KMS-11 (cell line): ENCODE measurements around the gene COL1A1.
A peak's percentile ranks its signal among the peaks of the same experiment; 100 is the strongest.

Source experiments
- H2AFZ ChIP-seq: fragments of 200-600 bp; sonication (generic); 2 replicates; pipeline ENCODE4 v1.6.1; 2016; ENCODE audit warnings: antibody characterized with exemption, mixed run types, low read depth
- H3K27ac ChIP-seq: fragments of 200-600 bp; sonication (generic); 2 replicates; pipeline ENCODE4 v1.6.1; 2016; ENCODE audit warnings: mild to moderate bottlenecking, mixed run types
- H3K27me3 ChIP-seq: fragments of 200-600 bp; sonication (generic); 2 replicates; pipeline ENCODE4 v1.6.1; 2017; ENCODE audit warnings: mild to moderate bottlenecking, low read depth, mixed run types, moderate library complexity; ENCODE audit not compliant: insufficient read depth
- H3K36me3 ChIP-seq: fragments of 200-600 bp; sonication (generic); 2 replicates; pipeline ENCODE4 v1.6.1; 2017; ENCODE audit warnings: mild to moderate bottlenecking, mixed run types; ENCODE audit not compliant: insufficient read depth
- H3K4me1 ChIP-seq: fragments of 200-600 bp; sonication (generic); 2 replicates; pipeline ENCODE4 v1.6.1; 2016; ENCODE audit warnings: mild to moderate bottlenecking, low read depth, mixed run types; ENCODE audit not compliant: poor library complexity, severe bottlenecking
- H3K4me2 ChIP-seq: fragments of 200-600 bp; sonication (generic); 2 replicates; pipeline ENCODE4 v1.7.0; 2016; ENCODE audit warnings: mild to moderate bottlenecking, mixed run types
- H3K4me3 ChIP-seq: fragments of 200-600 bp; sonication (generic); IDR thresholded peaks from 2 replicates; pipeline ENCODE4 v1.6.1; 2017; ENCODE audit warnings: low read depth, low read length, mixed read lengths; ENCODE audit not compliant: insufficient read depth
- H3K79me2 ChIP-seq: fragments of 200-600 bp; sonication (generic); 2 replicates; pipeline ENCODE4 v1.6.1; 2016; ENCODE audit warnings: low read depth, mixed run types; ENCODE audit not compliant: insufficient read depth
- H3K9ac ChIP-seq: fragments of 200-600 bp; sonication (generic); 2 replicates; pipeline ENCODE4 v1.6.1; 2016; ENCODE audit warnings: mild to moderate bottlenecking, mixed run types
- H4K20me1 ChIP-seq: fragments of 200-600 bp; sonication (generic); 2 replicates; pipeline ENCODE4 v1.6.1; 2016; ENCODE audit warnings: mild to moderate bottlenecking, mixed run types; ENCODE audit not compliant: insufficient read depth
- CTCF ChIP-seq: fragments of 200-600 bp; sonication (generic); conservative IDR thresholded peaks from 2 replicates; pipeline ENCODE4 v1.6.1; 2017; ENCODE audit warnings: low read depth, mild to moderate bottlenecking, antibody characterized with exemption, low read length, moderate library complexity, mixed read lengths

The COL1A1 gene

GRCh38 chr17:50152736-50153135, 48.7 kb downstream of the COL1A1 start:
- H3K79me2 ChIP-seq: peaks cover 27% of the 10 kb centered on the region
- H4K20me1 ChIP-seq: no peaks in the 10 kb centered on the region
- no peaks in the 10 kb centered on the region for H3K36me3 ChIP-seq
- peaks cover 56% of the 10 kb centered on the region for H3K4me1 ChIP-seq
- peak overlapping the region; percentile 100 for H3K4me2 ChIP-seq
- no peak overlapping the region for H2AFZ ChIP-seq
- H3K27me3 ChIP-seq: no peaks in the 10 kb centered on the region
- H3K4me3 ChIP-seq: no peak overlapping the region
- TF ChIP-seq CTCF: no peak
- H3K27ac ChIP-seq: peak overlapping the region; percentile 68
- H3K9ac ChIP-seq: no peak overlapping the region; the same call in 1 of the 2 replicates

GRCh38 chr17:50151937-50152547, 49.4 kb downstream of the COL1A1 start:
- no peak for TF ChIP-seq CTCF
- H3K36me3 ChIP-seq: no peaks in the 10 kb centered on the region
- H3K9ac ChIP-seq: peak overlapping the region; percentile 38; the same call in 1 of the 2 replicates
- peak overlapping the region; percentile 100 for H3K4me2 ChIP-seq
- peaks cover 34% of the 10 kb centered on the region for H3K79me2 ChIP-seq
- H3K4me1 ChIP-seq: peaks cover 63% of the 10 kb centered on the region
- H2AFZ ChIP-seq: peak overlapping the region; percentile 68; the same call in 1 of the 2 replicates
- H3K27me3 ChIP-seq: no peaks in the 10 kb centered on the region
- no peak overlapping the region for H3K4me3 ChIP-seq
- H4K20me1 ChIP-seq: no peaks in the 10 kb centered on the region
- H3K27ac ChIP-seq: peak overlapping the region; percentile 68

- Histone ChIP-seq H3K27me3 (no peaks in the 10 kb centered on the region), H4K20me1 (no peaks in the 10 kb centered on the region), H3K4me3 (no peak overlapping the region), H3K79me2 (peaks cover 41% of the 10 kb centered on the region), H3K9ac (peak overlapping the region; percentile 47), H2AFZ (peak overlapping the region; percentile 77), H3K27ac (peak overlapping the region; percentile 62), H3K4me1 (peaks cover 63% of the 10 kb centered on the region), H3K36me3 (no peaks in the 10 kb centered on the region), H3K4me2 (peak overlapping the region; percentile 100)
- TF ChIP-seq CTCF: no peak
These were observed 50.1 kb downstream of the COL1A1 start for GRCh38 chr17:50151041-50151936.

DNA sequence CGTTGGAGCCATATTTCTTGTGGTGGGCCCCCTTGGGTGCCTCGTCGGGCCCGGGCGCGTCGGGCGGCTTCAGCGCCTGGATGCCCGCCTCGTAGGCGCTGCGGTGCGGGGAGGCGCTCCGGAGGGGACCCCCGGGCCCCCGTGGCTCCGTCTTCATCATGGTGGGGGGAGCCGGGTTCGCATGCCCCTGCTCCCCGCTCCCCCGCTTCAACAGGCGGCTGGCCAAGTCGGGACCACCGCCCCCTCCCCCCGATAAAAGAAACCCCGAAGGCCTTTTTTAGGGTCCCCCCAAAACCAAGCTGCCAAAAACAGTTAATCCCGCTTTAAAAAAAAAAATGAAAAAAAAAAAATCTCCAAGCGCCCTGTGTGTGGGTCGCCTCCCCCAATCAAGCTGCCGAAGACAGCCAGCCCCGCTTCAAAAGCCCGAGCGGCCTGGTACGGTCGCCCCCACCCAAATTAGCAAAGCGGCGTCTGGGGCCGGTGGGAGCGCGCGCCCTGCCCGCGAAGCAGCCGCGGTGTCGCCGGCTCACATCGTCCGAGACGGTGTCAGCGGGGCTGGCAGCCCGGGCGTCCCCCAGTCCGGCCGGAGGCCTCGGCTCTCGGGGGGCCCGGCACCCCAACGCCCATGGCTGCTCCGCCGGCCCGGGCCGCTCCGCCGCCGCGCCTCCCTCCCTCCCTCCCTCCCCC, 50.9 kb downstream of the COL1A1 start, which contains the start of gene PPP1R9B:
Gene PPP1R9B, minus strand, starts transcription at position 324 of the 687 bp plus-strand sequence. Its CDS starts 164 bp downstream, at position 160.
- H3K4me2 ChIP-seq: peak within 1 kb of the TSS; percentile 100
- H3K9ac ChIP-seq: peak within 1 kb of the TSS; percentile 79
- peak within 1 kb of the TSS; percentile 77 for H2AFZ ChIP-seq
- TF ChIP-seq CTCF: no peak
- H3K27me3 ChIP-seq: no peaks in the 10 kb centered on the region
- H3K4me3 ChIP-seq: no peak within 1 kb of the TSS
- H4K20me1 ChIP-seq: no peaks in the 10 kb centered on the region
- H3K4me1 ChIP-seq: peaks cover 55% of the 10 kb centered on the region
- peaks cover 47% of the 10 kb centered on the region for H3K79me2 ChIP-seq
- H3K36me3 ChIP-seq: no peaks in the 10 kb centered on the region
- H3K27ac ChIP-seq: peak within 1 kb of the TSS; percentile 62
